ENCODE measurements around the gene FTSJ1. TPM values are rescaled to one million over a fixed set of nuclear protein-coding genes. Genes with fewer than 3 reads are reported as not detected.

Gene FTSJ1
- total RNA-seq, 2 donors from 2014 or later = 44.3 to 56.1 TPM

DNA sequence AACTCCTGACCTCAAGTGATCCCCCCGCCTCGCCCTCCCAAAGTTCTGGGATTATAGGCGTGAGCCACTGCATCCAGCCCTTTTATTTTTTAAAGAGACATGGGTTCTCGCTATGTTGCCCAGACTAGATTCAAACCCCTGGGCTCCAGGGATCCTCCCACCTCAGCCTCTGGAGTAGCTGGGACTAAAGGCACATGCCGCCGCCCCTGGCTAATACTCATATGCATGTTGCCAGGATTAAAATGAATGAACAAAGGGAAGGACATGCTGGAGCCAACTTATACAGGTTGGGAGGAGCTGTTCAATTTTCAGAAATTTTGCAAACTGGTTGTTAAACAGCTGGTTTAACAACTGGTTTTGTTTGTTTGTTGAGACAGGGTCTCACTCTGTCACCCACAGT, 1.4 kb upstream of the FTSJ1 start:
- TF ChIP-seq POLR2A (IDR thresholded peaks at IDR 0.05) (no peak), POLR2AphosphoS5 (IDR thresholded peaks at IDR 0.05) (no peak)
- TF ChIP-seq, protein P1, sequence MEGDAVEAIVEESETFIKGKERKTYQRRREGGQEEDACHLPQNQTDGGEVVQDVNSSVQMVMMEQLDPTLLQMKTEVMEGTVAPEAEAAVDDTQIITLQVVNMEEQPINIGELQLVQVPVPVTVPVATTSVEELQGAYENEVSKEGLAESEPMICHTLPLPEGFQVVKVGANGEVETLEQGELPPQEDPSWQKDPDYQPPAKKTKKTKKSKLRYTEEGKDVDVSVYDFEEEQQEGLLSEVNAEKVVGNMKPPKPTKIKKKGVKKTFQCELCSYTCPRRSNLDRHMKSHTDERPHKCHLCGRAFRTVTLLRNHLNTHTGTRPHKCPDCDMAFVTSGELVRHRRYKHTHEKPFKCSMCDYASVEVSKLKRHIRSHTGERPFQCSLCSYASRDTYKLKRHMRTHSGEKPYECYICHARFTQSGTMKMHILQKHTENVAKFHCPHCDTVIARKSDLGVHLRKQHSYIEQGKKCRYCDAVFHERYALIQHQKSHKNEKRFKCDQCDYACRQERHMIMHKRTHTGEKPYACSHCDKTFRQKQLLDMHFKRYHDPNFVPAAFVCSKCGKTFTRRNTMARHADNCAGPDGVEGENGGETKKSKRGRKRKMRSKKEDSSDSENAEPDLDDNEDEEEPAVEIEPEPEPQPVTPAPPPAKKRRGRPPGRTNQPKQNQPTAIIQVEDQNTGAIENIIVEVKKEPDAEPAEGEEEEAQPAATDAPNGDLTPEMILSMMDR (IDR thresholded peaks at IDR 0.05) = no peak
- H3K4me3 ChIP-seq = no peak overlapping the region
- no peaks in the 10 kb centered on the region for H3K9me3 ChIP-seq
- 69% methylated on average over 6 of the region's 6 CpGs for WGBS
- no peaks in the 10 kb centered on the region for H3K27me3 ChIP-seq (replicated peaks; ENCODE audit: insufficient read depth)
- H3K4me1 ChIP-seq (replicated peaks) = no peaks in the 10 kb centered on the region
- intact Hi-C loops (cut with DNase I) = no loop called here
- no peak overlapping the region for H3K27ac ChIP-seq
- no peak for DNase-seq (ENCODE audit: low spot score)
- no peaks in the 10 kb centered on the region for H3K36me3 ChIP-seq

DNA sequence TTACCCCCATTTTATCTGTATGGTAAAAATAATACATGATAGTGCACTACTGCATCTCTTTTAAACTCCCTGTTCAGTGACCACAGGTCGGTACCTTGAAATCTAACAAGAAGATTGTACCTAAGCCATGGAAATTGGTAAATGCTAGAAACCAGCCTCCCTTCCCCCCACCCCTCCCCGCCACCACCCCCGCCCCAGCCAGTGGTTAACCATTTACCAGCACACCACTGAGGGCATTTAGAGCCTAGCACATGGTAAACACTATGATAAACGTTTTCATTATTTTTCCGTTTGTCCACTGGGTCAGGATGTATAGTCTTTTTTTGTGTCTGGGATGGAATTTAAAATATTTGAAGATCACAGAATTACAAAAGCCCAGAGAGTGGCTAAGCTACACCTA, 703 bp upstream of the FTSJ1 start:
- no peak overlapping the region for H3K27ac ChIP-seq
- peak overlapping the region; percentile 52 to 56 for H3K4me3 ChIP-seq
- H3K9me3 ChIP-seq = no peaks in the 10 kb centered on the region
- intact Hi-C loops (cut with DNase I) = no loop called here
- no peaks in the 10 kb centered on the region for H3K36me3 ChIP-seq
- no peak for DNase-seq (ENCODE audit: low spot score)
- TF ChIP-seq POLR2AphosphoS5 (IDR thresholded peaks at IDR 0.05) = no peak
- no peak for TF ChIP-seq POLR2A (IDR thresholded peaks at IDR 0.05)
- TF ChIP-seq, protein P1 (IDR thresholded peaks at IDR 0.05) = no peak
- 4% methylated on average over 5 of the region's 5 CpGs for WGBS
- H3K27me3 ChIP-seq (replicated peaks; ENCODE audit: insufficient read depth) = no peaks in the 10 kb centered on the region
- no peaks in the 10 kb centered on the region for H3K4me1 ChIP-seq (replicated peaks)

DNA sequence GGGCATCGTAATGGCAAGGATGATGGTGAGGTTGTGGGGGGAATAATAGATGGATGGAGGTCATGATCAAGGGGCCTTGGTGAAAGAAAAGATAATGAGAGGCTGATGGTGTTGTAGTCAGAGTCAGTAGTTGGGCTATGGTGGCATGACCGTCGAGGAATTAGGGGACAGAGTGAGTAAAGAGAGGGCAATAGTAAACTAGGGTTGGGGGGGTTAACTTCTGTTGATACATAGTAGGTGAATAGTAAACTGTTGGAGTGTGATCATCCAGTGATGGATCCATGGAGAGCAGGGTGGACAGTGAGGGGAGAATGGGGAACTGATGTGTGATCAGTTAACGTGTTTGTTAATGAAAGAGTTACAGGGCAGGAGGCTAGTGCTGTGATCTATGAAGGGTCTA, 920 bp downstream of the FTSJ1 start:
- H3K27me3 ChIP-seq (replicated peaks; ENCODE audit: insufficient read depth) = no peaks in the 10 kb centered on the region
- intact Hi-C loops (cut with DNase I) = no loop called here
- no peak overlapping the region for H3K27ac ChIP-seq
- DNase-seq (ENCODE audit: low spot score) = no peak
- H3K36me3 ChIP-seq = no peaks in the 10 kb centered on the region
- peak overlapping the region; percentile 52 to 56 for H3K4me3 ChIP-seq
- 60% methylated on average over 4 of the region's 4 CpGs for WGBS
- no peaks in the 10 kb centered on the region for H3K9me3 ChIP-seq
- H3K4me1 ChIP-seq (replicated peaks) = no peaks in the 10 kb centered on the region
- TF ChIP-seq, protein P1 (IDR thresholded peaks at IDR 0.05) = no peak
- TF ChIP-seq POLR2A (IDR thresholded peaks at IDR 0.05) (no peak), POLR2AphosphoS5 (IDR thresholded peaks at IDR 0.05) (no peak)

DNA sequence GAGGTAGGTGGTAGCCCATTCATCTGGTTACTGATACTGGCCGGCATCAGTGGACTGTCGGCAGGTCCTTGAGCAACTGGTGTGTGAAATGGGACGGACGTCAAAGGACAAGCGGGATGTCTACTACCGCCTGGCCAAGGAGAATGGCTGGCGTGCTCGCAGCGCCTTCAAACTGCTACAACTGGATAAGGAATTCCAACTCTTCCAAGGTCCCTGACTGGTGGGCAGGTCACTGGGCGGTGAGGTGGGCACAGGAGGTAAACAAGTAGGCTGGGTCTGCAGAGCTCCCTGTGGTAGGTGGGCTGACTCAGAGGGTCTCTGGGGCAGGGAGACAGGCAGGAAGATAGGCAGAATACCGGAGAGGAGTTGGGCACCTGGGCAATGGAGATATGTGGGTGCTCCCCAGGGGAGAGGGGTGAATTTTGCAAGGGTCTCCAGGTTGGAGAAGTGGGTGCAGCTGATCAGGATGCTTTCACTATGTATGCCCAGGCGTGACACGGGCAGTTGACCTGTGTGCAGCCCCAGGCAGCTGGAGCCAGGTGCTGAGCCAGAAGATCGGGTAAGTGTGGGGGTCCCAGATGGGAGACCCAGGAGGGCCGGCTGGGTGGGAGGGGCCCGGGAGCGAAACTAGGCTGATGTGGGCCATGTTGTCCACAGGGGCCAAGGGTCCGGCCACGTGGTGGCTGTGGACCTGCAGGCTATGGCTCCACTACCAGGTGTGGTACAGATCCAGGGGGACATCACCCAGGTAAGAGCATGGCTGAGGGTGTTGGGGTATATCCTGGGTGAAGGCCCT, 2.2 kb downstream of the FTSJ1 start:
- TF ChIP-seq POLR2AphosphoS5 (IDR thresholded peaks at IDR 0.05) (no peak), POLR2A (IDR thresholded peaks at IDR 0.05) (no peak)
- TF ChIP-seq, protein P1 (IDR thresholded peaks at IDR 0.05) = no peak
- intact Hi-C loops (cut with DNase I) = no loop called here
- Histone ChIP-seq H3K27ac (no peak overlapping the region), H3K27me3 (replicated peaks; ENCODE audit: insufficient read depth) (no peaks in the 10 kb centered on the region), H3K4me3 (no peak overlapping the region), H3K36me3 (no peaks in the 10 kb centered on the region), H3K9me3 (no peaks in the 10 kb centered on the region), H3K4me1 (replicated peaks) (no peaks in the 10 kb centered on the region)
- 94% methylated on average over 16 of the region's 19 CpGs for WGBS
- DNase-seq (ENCODE audit: low spot score) = no peak

DNA sequence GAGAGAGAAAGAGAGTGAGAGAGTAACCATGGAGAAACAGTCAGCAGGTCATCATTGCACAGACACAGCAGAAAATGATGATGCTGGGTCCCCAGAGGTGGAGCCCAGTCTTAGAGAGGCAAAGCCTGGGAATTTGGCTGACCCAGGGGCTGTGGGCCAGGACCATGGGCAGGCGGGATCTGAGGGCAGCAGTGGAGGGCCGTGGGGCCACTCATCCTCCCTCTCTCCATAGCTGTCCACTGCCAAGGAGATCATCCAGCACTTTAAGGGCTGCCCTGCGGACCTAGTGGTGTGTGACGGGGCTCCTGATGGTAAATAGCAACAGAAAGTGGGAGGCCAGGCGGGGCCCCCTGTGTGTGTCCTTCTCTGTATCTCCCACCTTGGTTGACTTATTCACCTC, 2.8 kb downstream of the FTSJ1 start:
- Histone ChIP-seq H3K27ac (no peak overlapping the region), H3K36me3 (no peaks in the 10 kb centered on the region), H3K9me3 (no peaks in the 10 kb centered on the region), H3K4me3 (no peak overlapping the region), H3K4me1 (replicated peaks) (no peaks in the 10 kb centered on the region), H3K27me3 (replicated peaks; ENCODE audit: insufficient read depth) (no peaks in the 10 kb centered on the region)
- 90% methylated on average over 5 of the region's 5 CpGs for WGBS
- TF ChIP-seq POLR2AphosphoS5 (IDR thresholded peaks at IDR 0.05) (no peak), POLR2A (IDR thresholded peaks at IDR 0.05) (no peak)
- TF ChIP-seq, protein P1 (IDR thresholded peaks at IDR 0.05) = no peak
- intact Hi-C loops (cut with DNase I) = no loop called here
- DNase-seq (ENCODE audit: low spot score) = no peak
